ENCODE measurements around the gene SUPT20HL1.
"Not testable (repeated sequence)": the region's sequence is repeated elsewhere in the genome, so short reads cannot be mapped to it uniquely, and the experiment has no call there.

The SUPT20HL1 gene

DNA sequence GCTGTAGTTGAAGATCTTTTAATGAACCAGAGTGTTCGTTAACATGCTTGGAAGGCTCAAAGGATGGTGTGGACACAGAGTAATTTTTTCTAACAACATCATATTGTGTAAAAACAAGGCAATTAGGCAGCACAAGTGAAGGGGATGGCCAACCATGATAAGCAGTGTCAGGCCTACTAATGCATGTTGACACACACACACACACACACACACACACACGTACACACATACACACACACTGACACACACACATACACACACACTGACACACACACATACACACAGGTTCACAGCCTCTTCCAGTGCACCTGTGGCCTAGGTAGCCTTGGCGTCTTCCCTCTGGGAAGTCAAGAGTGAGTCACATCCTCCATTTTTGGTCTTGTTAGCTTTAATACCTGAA lies at the start of gene SUPT20HL1:
Gene SUPT20HL1, plus strand, starts transcription at position 368 of the 400 bp plus-strand sequence. CDS start 2,122 bp downstream, outside the sequence.
- no peak for FAIRE-seq

DNA sequence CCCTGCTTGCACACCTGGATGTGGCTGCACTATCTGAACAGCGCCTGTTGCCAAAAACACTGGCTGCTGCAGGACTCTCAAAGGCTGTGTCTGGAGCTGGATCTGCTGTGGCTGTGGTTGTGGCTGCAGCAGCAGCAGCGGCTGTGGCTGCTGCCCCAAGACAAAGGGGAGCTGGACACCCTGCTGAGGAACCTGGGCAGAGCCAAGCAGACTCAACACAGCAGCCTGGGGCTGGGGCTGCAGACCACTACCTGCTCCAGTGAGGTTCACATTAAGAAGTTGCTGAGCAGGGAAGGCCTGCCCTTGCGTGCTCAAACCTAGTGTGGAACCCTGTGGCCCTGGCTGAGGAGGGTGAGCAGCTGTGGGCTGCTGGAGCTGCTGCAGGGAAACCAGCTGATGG lies 49.5 kb upstream of the SUPT20HL1 start:
- FAIRE-seq: not testable (repeated sequence)

DNA sequence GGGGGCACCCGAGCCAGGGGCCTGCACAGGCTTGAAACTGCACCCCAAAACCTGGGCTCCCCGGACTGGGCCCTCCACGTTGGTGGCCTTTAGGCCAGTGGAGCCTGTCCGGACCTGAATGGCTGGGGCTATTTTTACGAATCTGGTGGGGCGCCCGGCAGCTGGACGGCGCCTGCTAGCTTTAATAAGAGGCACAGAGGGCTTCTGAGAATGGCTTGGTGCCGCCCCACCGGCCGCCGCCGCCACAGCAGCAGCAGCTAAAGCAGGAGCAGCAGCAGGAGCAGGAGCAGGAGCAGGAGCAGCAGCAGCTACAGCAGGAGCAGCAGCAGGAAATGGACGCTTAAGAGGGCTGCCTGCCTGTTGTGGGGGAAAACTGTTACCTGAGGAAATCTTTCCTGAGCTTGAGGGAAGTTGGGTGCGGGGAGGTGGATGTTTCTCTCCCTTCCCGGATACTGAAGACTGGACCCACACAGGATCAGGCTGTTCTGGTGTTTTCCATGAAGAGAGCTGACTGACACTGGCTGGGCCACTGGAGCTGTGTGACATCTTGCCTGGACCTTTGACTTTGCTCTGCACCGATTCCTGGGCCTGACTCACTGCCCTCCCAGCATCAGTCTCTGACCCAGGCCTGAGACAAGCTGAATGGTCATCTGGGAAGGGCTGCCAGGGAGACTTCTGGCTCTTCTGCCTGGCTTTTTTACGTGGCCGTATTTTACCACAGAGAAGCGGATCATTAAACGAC lies 48.8 kb upstream of the SUPT20HL1 start:
- not testable (repeated sequence) for FAIRE-seq

DNA sequence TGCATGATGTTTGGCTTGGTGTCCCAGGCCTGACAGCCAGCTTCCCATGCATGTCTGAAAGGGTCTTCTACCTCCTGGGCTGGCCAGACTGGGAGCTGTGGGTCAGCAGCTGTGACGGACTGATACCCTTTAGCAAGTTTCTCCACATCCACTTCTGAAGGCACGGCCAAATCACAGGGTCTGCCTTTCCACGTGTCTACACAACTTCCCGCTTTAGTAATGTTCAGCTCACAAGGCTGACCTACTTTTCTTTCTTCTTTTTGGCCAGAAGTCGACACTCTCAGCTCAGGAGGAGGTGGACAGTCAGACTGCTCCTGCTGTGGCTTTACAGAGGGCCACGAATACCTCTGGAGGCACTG lies 48.2 kb upstream of the SUPT20HL1 start:
- FAIRE-seq: not testable (repeated sequence)

DNA sequence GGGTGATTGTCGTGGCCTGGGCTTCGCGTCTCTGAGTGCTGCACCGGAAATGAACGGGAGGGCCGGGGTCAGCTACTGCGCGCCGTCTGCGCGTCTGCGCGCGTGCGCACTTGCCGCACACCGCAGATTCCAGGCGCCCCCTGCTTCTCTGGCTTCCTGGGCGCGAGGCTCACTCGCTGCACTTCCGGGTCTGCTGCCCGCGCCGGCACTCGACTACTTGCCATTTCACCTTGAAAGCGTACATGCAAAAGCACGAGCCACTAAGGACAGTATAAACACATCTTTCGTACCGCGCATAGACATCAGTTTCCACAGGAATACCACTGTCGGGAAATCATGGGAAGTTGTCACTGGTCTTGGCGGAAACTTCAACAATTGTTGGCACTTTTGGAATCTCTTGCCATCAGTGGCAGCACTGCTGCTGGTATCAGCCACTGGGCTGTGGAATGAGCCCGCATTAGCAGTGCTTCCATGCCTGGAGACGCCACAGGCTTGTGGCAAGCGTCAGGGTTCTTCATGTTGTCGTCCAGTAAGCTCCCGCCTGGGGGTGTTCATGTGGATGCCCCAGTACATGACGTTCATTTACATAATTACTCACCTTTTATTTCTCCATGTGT lies 46.3 kb upstream of the SUPT20HL1 start, which contains the start of gene SUPT20HL2:
Gene SUPT20HL2, minus strand, starts transcription at position 51 of the 617 bp plus-strand sequence. CDS start 754 bp downstream, outside the sequence.
- no peak for FAIRE-seq

DNA sequence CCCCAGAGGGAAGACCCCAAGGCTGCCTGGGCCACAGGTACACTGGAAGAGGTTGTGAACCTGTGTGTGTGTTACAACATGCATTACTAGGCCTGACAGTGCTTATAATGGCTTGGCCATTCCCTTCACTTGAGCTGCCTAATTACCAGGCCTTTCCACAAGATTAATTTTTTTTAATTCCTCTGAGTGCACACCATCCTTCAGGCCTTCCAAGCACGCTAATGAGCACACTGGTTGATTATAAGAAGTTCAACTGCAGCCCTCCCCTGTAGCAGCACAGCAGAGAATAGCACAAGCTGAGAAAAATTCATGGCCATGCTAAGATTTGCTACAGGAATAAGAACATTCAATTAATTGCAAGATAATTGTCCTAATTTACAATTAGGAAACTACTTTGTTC lies 44.3 kb upstream of the SUPT20HL1 start:
- no peak for FAIRE-seq

DNA sequence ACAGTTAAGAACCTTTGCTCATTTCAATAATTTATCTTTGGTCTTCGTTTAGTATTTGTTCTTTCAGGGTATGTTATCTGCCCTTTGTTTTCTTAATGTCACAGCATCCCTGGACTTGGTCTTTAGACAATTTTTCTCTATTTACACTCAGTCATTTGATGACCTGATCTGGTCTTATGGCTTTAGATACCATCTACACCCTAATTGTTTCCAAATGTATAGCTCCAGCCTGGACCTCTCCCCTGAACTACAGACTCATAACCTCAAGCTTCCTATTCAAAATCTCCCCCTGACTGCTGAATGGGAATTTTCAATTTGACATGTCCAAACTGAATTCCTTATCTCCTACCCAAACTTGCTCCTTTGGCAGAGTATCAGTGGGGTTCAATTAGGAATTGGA lies 42.9 kb upstream of the SUPT20HL1 start:
- FAIRE-seq: no peak

DNA sequence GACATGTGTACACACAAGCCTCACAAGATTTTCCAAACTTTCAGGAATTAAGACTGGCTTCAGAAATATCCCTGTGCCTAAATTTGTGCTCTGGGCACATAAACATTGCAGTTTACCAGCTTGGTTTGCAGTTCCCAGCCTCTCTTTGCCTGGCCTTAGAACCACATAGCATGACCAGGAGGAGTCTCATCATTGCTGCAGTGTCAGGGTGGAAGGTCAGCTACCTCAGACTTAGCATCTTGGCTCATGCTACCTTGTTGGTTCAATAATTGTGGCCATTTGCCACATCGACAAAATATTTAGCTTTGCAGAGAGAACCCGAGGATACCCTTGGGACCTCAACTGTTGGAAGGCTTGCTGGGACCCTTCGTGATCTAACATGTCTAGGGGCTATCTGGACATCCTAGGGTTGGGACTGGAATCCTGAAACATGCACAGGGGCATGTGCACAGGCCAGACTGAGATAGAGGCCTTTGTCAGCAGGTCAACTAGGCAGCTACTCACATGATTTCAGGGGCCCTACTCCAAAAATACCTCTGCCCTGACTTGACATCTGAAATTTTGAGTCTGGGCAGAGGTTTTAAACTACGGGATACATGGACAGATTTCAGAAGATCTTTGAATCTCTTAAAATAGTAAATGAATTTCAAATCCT lies 38.6 kb upstream of the SUPT20HL1 start:
- no peak for FAIRE-seq

DNA sequence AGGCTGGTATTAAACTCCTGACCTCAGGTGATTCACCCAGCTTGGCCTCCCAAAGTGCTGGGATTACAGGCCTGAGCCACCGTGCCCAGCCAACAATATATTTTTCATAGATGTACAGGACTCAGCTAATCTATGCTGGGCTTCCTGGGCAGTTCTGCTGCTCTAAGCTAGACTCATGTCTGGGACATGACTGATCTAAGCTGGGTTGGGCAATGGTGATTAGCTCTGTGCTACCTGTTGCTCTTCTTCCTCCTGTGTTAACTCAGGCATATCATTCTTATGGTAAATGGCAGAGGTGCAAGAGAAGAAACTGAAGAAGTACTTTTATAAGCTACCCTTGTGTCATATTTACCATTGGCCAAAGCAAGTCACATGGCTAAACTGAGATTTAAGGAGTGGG lies 35.2 kb upstream of the SUPT20HL1 start:
- FAIRE-seq: no peak

DNA sequence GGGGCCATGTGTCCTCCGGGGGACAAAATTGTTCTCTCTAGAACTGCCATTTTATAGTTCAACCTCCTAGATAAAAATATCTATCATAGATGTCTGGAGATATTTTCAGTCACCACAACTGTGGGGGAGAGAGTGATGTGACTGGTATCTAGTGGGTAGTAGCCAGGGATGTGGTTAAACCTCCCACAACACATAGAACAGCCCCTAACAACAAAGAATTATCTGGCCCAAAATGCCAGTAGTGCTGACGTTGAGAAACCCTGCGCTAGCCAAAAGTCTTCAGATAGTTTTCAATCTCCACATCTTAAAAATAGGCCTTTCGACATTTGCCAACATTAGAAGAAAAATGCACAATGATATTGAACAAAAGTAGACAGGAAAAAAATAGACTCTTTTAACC lies 27.6 kb upstream of the SUPT20HL1 start:
- FAIRE-seq: no peak

DNA sequence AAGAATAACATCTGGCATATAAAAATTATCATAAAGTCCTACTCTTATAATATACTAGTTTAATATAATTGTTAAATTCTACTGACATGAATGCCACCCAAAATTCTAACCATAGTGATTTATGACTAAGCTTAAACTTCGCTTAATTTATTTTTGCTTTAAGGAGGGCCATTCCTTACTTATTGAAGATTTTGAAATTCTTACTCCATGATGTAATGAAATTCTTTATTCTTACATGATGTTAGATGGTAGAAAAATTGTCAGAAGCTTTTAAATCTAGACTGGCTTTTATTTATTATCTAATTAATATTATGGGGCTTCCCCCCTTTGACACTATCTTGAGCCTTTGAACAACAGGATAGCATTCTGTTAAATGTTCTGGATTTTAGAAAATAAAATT lies 27.1 kb upstream of the SUPT20HL1 start:
- no peak for FAIRE-seq

DNA sequence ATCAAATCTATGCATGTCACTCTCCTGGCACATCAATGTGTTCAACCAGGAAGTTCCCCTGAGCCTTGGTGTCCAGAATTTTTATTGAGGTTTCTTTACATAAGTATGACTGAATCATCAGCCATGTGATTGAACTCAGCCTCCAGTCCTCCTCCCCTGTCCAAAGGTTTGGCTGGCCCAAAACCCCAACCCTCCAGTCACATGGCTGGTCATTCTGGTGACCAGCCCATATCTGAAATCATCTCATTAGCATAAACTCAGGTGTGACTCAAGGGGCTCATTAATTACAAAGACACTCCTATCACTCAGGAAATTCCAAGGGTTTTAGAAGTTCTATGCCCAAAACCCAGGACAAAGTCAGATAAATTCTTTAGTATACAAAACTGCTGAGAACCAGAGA lies 26.0 kb upstream of the SUPT20HL1 start:
- no peak for FAIRE-seq

DNA sequence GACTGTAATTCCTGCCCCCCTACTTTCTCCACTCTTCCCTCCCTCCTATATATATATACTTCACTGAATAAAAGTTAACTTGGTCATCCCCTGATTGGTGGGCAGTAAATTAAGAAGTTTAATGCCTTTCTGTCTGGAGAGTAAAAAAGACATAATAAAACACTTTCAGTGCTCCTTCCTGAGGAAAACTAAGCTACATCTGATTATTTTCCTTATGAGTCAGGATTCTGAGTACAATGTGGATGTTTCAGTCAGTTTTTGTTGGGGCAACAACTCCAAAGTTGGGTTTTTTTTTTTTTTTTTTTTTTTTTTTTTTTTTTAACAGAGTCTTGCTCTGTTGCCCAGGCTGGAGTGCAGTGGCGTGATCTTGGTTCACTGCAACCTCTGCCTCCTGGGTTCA lies 24.6 kb upstream of the SUPT20HL1 start:
- no peak for FAIRE-seq

DNA sequence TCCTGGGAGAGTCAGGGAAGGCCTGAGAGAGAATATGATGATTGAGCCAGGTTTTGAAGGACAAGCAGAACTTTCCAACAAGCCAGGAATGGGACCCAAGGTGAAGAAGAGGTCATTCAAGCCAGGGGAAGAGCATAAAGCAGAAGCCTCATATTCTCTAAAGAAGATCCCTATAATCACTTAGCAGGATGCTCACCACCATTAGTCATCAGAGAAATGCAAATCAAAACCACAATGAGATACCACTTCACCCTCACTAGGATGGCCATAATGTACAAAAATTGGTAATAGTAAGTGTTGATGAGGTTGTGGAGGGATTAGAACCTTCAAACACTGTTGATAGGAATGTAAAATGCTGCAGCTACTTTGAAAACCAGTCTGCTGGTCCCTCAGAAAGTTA lies 20.5 kb upstream of the SUPT20HL1 start:
- no peak for FAIRE-seq

DNA sequence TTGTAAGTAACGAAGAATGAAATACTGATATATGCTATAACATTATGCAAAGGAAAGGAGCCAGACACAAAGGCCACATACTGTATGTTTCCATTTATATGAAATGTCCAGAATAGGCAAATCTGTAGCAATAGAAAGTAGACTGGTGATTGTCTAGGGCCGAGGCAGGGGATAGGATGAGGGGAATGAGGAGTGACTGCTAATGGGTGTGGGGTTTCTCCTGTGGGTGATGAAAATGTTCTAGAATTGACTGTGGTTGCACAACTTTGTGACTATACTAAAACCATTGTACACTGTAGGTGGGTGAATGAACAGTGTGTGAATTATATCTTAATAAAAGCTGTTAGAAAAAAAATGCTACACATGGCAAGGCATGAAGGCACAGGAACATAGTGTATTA lies 19.9 kb upstream of the SUPT20HL1 start:
- no peak for FAIRE-seq

DNA sequence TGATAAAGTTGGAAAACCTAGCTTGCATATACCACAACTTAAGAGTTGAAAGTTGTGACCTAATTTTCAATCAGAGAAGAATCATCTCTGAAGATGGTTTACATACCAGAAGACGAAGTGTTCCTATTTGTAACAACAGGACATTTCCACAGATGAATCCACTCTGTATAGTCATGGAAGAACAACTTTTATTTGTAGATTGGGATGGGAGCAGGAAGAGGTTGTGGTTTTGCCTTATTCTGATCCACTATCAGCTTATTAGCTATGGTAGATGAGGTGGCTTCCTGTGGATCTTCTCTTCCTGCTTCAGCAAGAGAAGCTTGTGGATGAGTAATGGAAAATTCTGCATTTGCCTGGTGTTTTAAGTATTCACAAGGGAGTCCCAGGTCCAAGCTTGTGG lies 18.6 kb upstream of the SUPT20HL1 start:
- FAIRE-seq: no peak

DNA sequence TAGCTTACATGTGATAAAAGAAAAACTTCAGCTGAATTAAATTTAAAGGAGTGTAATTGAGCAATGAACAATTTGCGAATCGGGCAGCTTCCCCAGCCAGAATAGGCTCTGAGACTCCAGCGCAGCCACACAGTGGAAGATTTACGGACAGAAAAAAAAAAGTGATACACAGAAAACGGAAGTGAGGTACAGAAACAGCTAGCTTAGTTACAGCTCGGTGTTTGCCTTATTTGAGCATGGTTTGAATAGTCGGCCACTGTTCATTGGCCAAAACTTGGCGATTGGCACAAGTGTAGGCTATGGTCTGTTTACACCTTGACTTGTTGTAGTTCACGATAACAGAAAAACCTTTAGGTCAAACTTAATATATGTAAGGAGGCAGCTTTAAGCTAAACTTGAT lies 16.7 kb upstream of the SUPT20HL1 start:
- no peak for FAIRE-seq

DNA sequence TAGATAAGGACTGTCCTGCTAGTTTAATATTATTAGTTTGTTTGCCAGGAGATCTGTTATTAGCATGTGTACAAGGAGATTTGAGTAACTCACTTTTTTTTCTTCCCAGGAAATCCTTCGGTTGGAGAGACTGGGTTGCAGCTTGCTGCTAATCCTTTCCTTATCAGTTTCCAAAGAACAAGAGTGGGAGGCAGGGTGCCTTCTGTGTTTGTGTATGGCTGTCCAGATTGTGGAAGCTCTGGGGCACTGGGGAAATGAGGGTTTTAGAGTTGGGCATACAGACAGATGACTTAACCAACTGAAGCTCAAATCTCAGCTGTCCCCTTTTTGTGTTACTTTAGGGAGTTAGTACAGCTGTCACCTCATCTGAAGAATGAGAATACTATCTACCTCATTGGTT lies 12.6 kb upstream of the SUPT20HL1 start:
- peak; percentile 41 for FAIRE-seq

DNA sequence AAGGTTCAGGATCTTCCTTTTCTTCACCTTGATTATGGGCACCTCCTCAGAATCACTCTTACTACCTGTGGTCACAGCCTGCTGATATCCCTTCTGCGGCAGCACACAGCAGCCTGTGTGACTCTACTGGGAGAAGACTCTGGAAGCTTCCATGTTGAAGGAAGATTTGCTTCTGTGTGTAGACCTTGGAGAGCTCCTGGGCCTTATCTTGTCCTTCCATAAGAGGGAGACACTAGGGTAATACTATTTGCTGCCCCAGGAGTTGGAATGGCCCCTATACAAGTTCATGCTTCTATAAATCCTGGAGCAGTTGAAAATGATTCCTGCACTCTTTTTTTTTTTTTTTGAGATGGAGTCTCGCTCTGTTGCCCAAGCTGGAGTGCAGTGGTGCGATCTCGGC lies 10.2 kb upstream of the SUPT20HL1 start:
- FAIRE-seq: no peak

DNA sequence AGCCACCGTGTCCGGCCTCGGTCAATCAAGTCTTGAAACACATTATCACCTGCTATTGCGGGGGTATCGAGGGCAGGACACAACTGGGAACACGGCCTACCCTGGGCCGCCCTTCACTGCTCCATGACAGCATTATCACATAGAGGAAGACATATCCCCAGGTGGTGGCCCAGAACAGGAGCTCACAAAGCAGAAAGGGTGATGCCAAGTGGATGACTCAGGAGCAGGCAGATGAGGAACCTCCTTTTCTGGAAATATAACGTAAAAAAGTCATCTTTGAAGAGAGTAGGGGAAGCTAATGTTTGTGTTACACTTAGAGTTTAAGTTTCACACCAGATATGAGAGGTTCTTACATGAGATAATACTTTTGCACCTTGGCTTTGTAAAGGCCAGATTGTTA lies 5.3 kb upstream of the SUPT20HL1 start:
- FAIRE-seq: no peak

DNA sequence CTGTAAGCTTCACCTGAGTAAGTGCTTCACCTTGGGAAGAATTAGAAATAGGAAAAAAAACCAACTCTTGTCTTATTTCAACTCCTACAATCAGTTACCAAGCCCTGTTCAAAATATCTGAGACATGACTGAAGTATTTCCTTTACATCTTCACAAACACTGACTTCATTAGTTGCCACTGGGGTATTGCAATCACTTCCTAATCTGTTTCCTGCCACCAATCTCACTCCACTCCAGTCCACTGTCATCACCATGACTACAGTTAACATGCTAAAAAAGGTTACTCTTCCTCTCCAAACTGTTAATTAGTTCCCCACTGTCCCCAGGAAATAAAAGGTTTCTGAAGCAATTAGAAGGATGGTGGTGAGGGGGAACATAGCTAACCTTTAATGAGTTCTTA lies 3.3 kb upstream of the SUPT20HL1 start:
- no peak for FAIRE-seq

DNA sequence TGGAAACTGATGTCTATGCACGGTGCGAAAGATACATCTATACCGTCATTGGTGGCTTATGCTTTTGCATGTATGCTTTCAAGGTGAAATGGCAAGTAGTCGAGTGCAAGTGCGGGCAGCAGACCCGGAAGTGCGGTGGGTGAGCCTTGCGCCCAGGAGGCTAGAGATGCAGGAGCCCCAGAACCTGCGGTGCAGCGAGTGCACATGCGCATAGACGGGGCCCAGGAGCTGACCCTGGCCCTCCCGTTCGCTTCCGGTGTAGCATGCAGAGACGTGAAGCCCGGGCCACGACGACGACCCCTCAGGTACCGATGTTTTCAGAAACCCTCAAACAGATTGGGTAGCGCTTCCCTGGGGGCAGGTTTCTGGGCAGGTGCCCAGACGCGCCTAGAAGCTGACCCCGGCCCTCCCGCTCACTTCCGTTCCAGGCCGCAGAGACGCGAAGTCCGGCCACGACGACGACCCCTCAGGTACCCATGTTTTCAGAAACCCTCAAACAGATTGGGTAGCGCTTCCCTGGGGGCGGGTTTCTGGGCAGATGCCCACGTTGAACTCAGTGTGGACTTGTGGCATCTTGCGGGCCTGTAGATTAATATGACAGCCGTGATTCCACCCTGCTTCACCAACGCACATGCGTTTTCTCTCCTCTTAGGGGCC lies 1.8 kb downstream of the SUPT20HL1 start:
- FAIRE-seq: not testable (repeated sequence)

DNA sequence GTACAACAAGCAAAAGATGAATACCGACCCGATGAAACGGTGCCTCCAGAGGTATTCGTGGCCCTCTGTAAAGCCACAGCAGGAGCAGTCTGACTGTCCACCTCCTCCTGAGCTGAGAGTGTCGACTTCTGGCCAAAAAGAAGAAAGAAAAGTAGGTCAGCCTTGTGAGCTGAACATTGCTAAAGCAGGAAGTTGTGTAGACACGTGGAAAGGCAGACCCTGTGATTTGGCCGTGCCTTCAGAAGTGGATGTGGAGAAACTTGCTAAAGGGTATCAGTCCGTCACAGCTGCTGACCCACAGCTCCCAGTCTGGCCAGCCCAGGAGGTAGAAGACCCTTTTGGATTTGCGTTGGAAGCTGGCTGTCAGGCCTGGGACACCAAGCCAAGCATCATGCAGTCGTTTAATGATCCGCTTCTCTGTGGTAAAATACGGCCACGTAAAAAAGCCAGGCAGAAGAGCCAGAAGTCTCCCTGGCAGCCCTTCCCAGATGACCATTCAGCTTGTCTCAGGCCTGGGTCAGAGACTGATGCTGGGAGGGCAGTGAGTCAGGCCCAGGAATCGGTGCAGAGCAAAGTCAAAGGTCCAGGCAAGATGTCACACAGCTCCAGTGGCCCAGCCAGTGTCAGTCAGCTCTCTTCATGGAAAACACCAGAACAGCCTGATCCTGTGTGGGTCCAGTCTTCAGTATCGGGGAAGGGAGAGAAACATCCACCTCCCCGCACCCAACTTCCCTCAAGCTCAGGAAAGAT lies 3.2 kb downstream of the SUPT20HL1 start:
- FAIRE-seq: not testable (repeated sequence)
